H1 (cell line): ENCODE measurements around the gene EEF1A2.

Experiments used
- CBX5 ChIP-seq: fragments of 300-800, 300-1000 bp; sonication (generic); IDR thresholded peaks from 2 replicates; pipeline ENCODE4 v1.7.1; 2016; ENCODE audit warnings: antibody characterized with exemption, low read length, low read depth
- CTBP2 ChIP-seq: IDR thresholded peaks from 2 replicates; pipeline ENCODE4 v1.7.0; 2011; ENCODE audit warnings: borderline replicate concordance, mild to moderate bottlenecking, moderate library complexity, mixed read lengths, low read length; ENCODE audit not compliant: insufficient read depth, insufficient read length
- CTCF ChIP-seq, 3 experiments: IDR thresholded peaks; 1 replicate in 2 of 3; 2 replicates in 1 of 3; pipeline versions ENCODE4 v1.5.1 to v1.6.1; 2011; ENCODE audit warnings: low read length in 3 of 3, mild to moderate bottlenecking in 3 of 3, inconsistent platforms in 2 of 3, low read depth in 1 of 3, moderate library complexity in 1 of 3; ENCODE audit not compliant: insufficient read depth in 1 of 3; ENCODE audit errors: control extremely low read depth in 1 of 3
- E2F6 ChIP-seq: IDR thresholded peaks from 2 replicates; pipeline ENCODE4 v1.6.1; 2012; ENCODE audit warnings: inconsistent platforms
- EP300 ChIP-seq, 2 experiments: IDR thresholded peaks; 1 replicate in 1 of 2; 2 replicates in 1 of 2; pipeline ENCODE4 v1.6.1; 2011 to 2012; ENCODE audit warnings: low read depth in 2 of 2, low read length in 2 of 2, mild to moderate bottlenecking in 2 of 2, borderline replicate concordance in 1 of 2, inconsistent platforms in 1 of 2, moderate library complexity in 1 of 2
- EZH2 ChIP-seq: fragments of 200-600 bp; sonication (generic); IDR thresholded peaks from 2 replicates; pipeline ENCODE4 v1.7.1; 2012; ENCODE audit warnings: low read depth, mild to moderate bottlenecking, moderate library complexity, low read length, inconsistent platforms; ENCODE audit not compliant: severe bottlenecking
- GABPA ChIP-seq: IDR thresholded peaks from 2 replicates; pipeline ENCODE4 v1.6.1; 2011; ENCODE audit warnings: mild to moderate bottlenecking, low read length, moderate library complexity, borderline replicate concordance; ENCODE audit not compliant: insufficient read depth
- GTF2F1 ChIP-seq: IDR thresholded peaks from 2 replicates; pipeline ENCODE4 v1.6.1; 2012; ENCODE audit warnings: low read depth, low read length, improper control_type of control experiment, borderline replicate concordance
- PHF8 ChIP-seq: fragments of 200-600 bp; sonication (generic); conservative IDR thresholded peaks from 2 replicates; pipeline ENCODE4 v1.7.1; 2012; ENCODE audit warnings: low read depth, mild to moderate bottlenecking, inconsistent platforms, low read length, moderate library complexity
- POLR2A ChIP-seq, 2 experiments: IDR thresholded peaks; 1 replicate in 1 of 2; 2 replicates in 1 of 2; pipeline ENCODE4 v1.6.1; 2011; ENCODE audit warnings: low read depth in 2 of 2, low read length in 2 of 2, mild to moderate bottlenecking in 2 of 2; ENCODE audit errors: control extremely low read depth in 1 of 2
- RBBP5 ChIP-seq: IDR thresholded peaks from 2 replicates; pipeline ENCODE4 v1.7.1; 2012; ENCODE audit warnings: low read depth, mild to moderate bottlenecking, inconsistent platforms, low read length, moderate library complexity, borderline replicate concordance
- SP1 ChIP-seq: IDR thresholded peaks from 2 replicates; pipeline ENCODE4 v1.6.1; 2011; ENCODE audit warnings: low read depth, low read length
- ZNF274 ChIP-seq: IDR thresholded peaks from 2 replicates; pipeline ENCODE4 v1.7.0; 2012; ENCODE audit warnings: low read length, borderline replicate concordance; ENCODE audit errors: extremely low read depth

- TF ChIP-seq EP300 (IDR thresholded peaks at IDR 0.05; ENCODE audit: borderline replicate concordance in 1 of 2, low read depth in 2 of 2, low read length in 2 of 2) (no peak), CTCF (IDR thresholded peaks at IDR 0.05; ENCODE audit: control extremely low read depth in 1 of 3, insufficient read depth in 1 of 3, low read depth in 1 of 3, low read length in 3 of 3) (no peak), POLR2A (IDR thresholded peaks at IDR 0.05; ENCODE audit: control extremely low read depth in 1 of 2, low read depth in 2 of 2, low read length in 2 of 2) (no peak), CBX5 (no peak), GTF2F1 (no peak), GABPA (no peak), SP1 (no peak), EZH2 (no peak), PHF8 (no peak), ZNF274 (no peak), RBBP5 (no peak), CTBP2 (no peak), E2F6 (no peak)
Observed at GRCh38 chr20:63484236-63484635, 14.6 kb downstream of the EEF1A2 start.
